K562 (cell line): Measurements from ENCODE around the gene CILP. TPM values are rescaled to one million over a fixed set of nuclear protein-coding genes. Genes with fewer than 3 reads are reported as not detected.

Experiments
- ATAC-seq: fragments of 200-7000 bp; cut with Tn5 transposase; 3 replicates; pipeline ENCODE4 v1.9.1; 2020; ENCODE audit warnings: moderate library complexity
- BruUV-seq: library from RNA; stranded (reverse); fragments of 400-500 nt; replicated peaks from 2 replicates; lab custom pipeline; 2021; lab: Mats Ljungman, UMichigan
- CTCF ChIA-PET: fragments of 300-600 bp; formaldehyde crosslinking; extraction: SDS; loops from one replicate; lab custom pipeline; 2021; ENCODE audit warnings: low intra/inter-chr PET ratio; lab: Yijun Ruan, JAX
- POLR2A ChIA-PET: fragments of 300-600, 350-650 bp; sonication (Branson Sonifier 250); formaldehyde crosslinking; extraction: SDS; loops from one replicate; lab custom pipeline; 2021; ENCODE audit warnings: antibody characterized with exemption, inconsistent platforms; lab: Yijun Ruan, JAX
- DNase-seq, 4 experiments: peaks; one replicate each; pipeline versions ENCODE4 v3.0.0 to v3.0.0-alpha.2; 2011 to 2018; ENCODE audit warnings: low spot score in 3 of 4, mixed read lengths in 3 of 4; ENCODE audit errors: extremely low read depth in 1 of 4
- FAIRE-seq: peaks from 2 replicates; lab custom pipeline; 2011; peaks lifted over from hg19 to GRCh38; lab: Jason Lieb, UNC
- H2AFZ ChIP-seq: 2 replicates; pipeline ENCODE4 v1.6.0; 2011; ENCODE audit warnings: low read depth, low read length, control low read depth, inconsistent platforms
- H3K27ac ChIP-seq: fragments of 200-600 bp; 3 replicates; pipeline ENCODE4 v1.8.0; 2011; ENCODE audit warnings: low read depth, mild to moderate bottlenecking, control low read depth, inconsistent platforms, low read length, moderate library complexity, mixed read lengths; ENCODE audit errors: extremely low read depth
- H3K27me3 ChIP-seq, 2 experiments: fragments of 300-600 bp in 1 of 2; 2 replicates in 1 of 2; 3 replicates in 1 of 2; pipeline versions ENCODE4 v1.6.0 to v1.8.0; 2011; ENCODE audit warnings: inconsistent platforms in 2 of 2, low read length in 2 of 2, mild to moderate bottlenecking in 1 of 2, mixed read lengths in 1 of 2, moderate library complexity in 1 of 2; ENCODE audit not compliant: control insufficient read depth in 2 of 2, insufficient read depth in 2 of 2
- H3K36me3 ChIP-seq: fragments of 300-600 bp; 3 replicates; pipeline ENCODE4 v1.8.0; 2011; ENCODE audit warnings: mild to moderate bottlenecking, low read length, inconsistent platforms; ENCODE audit not compliant: control insufficient read depth, insufficient read depth
- H3K4me1 ChIP-seq, 2 experiments: fragments of 200-600 bp in 1 of 2; replicated peaks in 1 of 2; 2 replicates in 1 of 2; 3 replicates in 1 of 2; pipeline versions ENCODE4 v1.5.1 to v1.8.0; 2011; ENCODE audit warnings: inconsistent platforms in 2 of 2, low read length in 2 of 2, mild to moderate bottlenecking in 1 of 2, mixed read lengths in 1 of 2, moderate library complexity in 1 of 2; ENCODE audit not compliant: control insufficient read depth in 2 of 2, insufficient read depth in 2 of 2
- H3K4me2 ChIP-seq: 2 replicates; pipeline ENCODE4 v1.6.1; 2011; ENCODE audit warnings: low read length, control low read depth, inconsistent platforms, mixed read lengths; ENCODE audit not compliant: insufficient read depth
- H3K4me3 ChIP-seq: fragments of 200-600 bp; sonication (generic), shearing (Covaris generic); 2 replicates; pipeline ENCODE4 v1.5.1; 2016; ENCODE audit warnings: control low read depth, inconsistent platforms
- H3K79me2 ChIP-seq: fragments of 200-600 bp; 3 replicates; pipeline ENCODE4 v1.8.0; 2011; ENCODE audit warnings: low read length, inconsistent platforms; ENCODE audit not compliant: control insufficient read depth, insufficient read depth
- H3K9ac ChIP-seq, 2 experiments: 2 replicates each; pipeline versions ENCODE4 v1.6.0 to v1.6.1; 2011; ENCODE audit warnings: low read depth in 2 of 2, low read length in 2 of 2, control low read depth in 1 of 2, inconsistent platforms in 1 of 2, mild to moderate bottlenecking in 1 of 2, mixed read lengths in 1 of 2; ENCODE audit not compliant: insufficient read depth in 1 of 2
- H3K9me1 ChIP-seq: one replicate; pipeline ENCODE4 v1.6.0; 2011; ENCODE audit warnings: inconsistent platforms, mild to moderate bottlenecking, low read length, moderate library complexity; ENCODE audit not compliant: control insufficient read depth, insufficient read depth
- H3K9me3 ChIP-seq: replicated peaks from 2 replicates; pipeline ENCODE4 v1.5.1; 2011; ENCODE audit warnings: low read depth, low read length, inconsistent platforms; ENCODE audit not compliant: control insufficient read depth, insufficient read depth
- H4K20me1 ChIP-seq: replicated peaks from 2 replicates; pipeline ENCODE4 v1.6.1; 2011; ENCODE audit warnings: low read length, inconsistent platforms, mixed read lengths; ENCODE audit not compliant: control insufficient read depth, insufficient read depth
- CEBPB ChIP-seq: fragments of 450-650 bp; IDR thresholded peaks from 2 replicates; pipeline ENCODE4 v1.6.1; 2016; ENCODE audit warnings: missing genetic modification characterization, missing compliant biosample characterization
- CEBPG ChIP-seq, 3 experiments: fragments of 200-800 bp in 1 of 3; sonication (Bioruptor generic) in 1 of 3; sonication (generic) in 1 of 3; formaldehyde crosslinking in 1 of 3; IDR thresholded peaks in 2 of 3; conservative IDR thresholded peaks in 1 of 3; 2 replicates each; pipeline versions ENCODE4 v1.6.1 to v1.8.0; 2016 to 2022; ENCODE audit warnings: missing compliant biosample characterization in 2 of 3, missing genetic modification characterization in 2 of 3, mild to moderate bottlenecking in 1 of 3, missing genetic modification reagents in 1 of 3
- LEF1 ChIP-seq: fragments of 450-650 bp; IDR thresholded peaks from 2 replicates; pipeline ENCODE4 v1.6.1; 2016; ENCODE audit warnings: mild to moderate bottlenecking
- NFIC ChIP-seq: fragments of 450-650 bp; IDR thresholded peaks from 2 replicates; pipeline ENCODE4 v1.6.1; 2017; ENCODE audit warnings: mild to moderate bottlenecking, inconsistent platforms
- NFIX ChIP-seq: fragments of 250-450 bp; sonication (Bioruptor Pico); IDR thresholded peaks from 2 replicates; pipeline ENCODE4 v1.4.0; 2020; ENCODE audit warnings: low read depth, mild to moderate bottlenecking, moderate library complexity
- RBM15 ChIP-seq: fragments of 200-400 bp; formaldehyde crosslinking; IDR thresholded peaks from 2 replicates; pipeline ENCODE4 v1.6.1; 2018; ENCODE audit warnings: mild to moderate bottlenecking, low read length, moderate library complexity; ENCODE audit not compliant: insufficient read depth
- ZNF551 ChIP-seq: fragments of 250-450 bp; sonication (Bioruptor Pico); IDR thresholded peaks from 2 replicates; pipeline ENCODE4 v1.5.0; 2021; ENCODE audit warnings: mild to moderate bottlenecking, moderate library complexity
- WGBS: fragments of 100-300 bp; shearing (Covaris generic); methylation state at CpG from one replicate; pipeline ENCODE4 v1.1.6; 2016; ENCODE audit warnings: low coverage, mixed read lengths; ENCODE audit not compliant: insufficient coverage; ENCODE audit errors: missing lambda C conversion rate; 5-methylcytosine and 5-hydroxymethylcytosine counted together
- in situ Hi-C: fragments of 300-500 bp; cut with MboI; formaldehyde crosslinking; loops from 4 replicates; pipeline ENCODE4 v1.15.0; 2018; ENCODE audit warnings: inconsistent platforms, mixed read lengths
- intact Hi-C: fragments of 100-400 bp; cut with micrococcal nuclease; formaldehyde crosslinking; loops from 2 replicates; pipeline ENCODE4 v1.14.2; 2022
- polyA plus RNA-seq, 8 experiments: library from polyadenylated mRNA; depleted of rRNA in 4 of 8; stranded (reverse) in 5 of 8; unstranded in 3 of 8; fragments of >200 nt; fragmentation: Nextera tagmentation in 2 of 8; fragmentation: Illumina TruSeq in 1 of 8; extraction: Ambion mirVana in 2 of 8; extraction: Trizol in 1 of 8; gene quantifications; 2 replicates each; pipeline versions ENCODE4 v1.2.1 to v1.2.3, GENCODE V29; 2011 to 2014; ENCODE audit warnings: inconsistent platforms in 1 of 8, missing spikeins in 1 of 8
- total RNA-seq, 7 experiments: library from RNA; depleted of rRNA in 6 of 7; stranded (reverse); fragments of >200 nt in 6 of 7; fragmentation: Illumina TruSeq in 2 of 7; extraction: Trizol in 2 of 7; gene quantifications; 2 replicates each; pipeline versions ENCODE4 v1.2.1 to v1.2.3, GENCODE V29; 2011 to 2021; ENCODE audit warnings: low replicate concordance in 1 of 7

CILP gene
- total and polyA plus RNA-seq, 9 of the 15 experiments (the other 6 are each of a cell fraction or from before 2014, with no cell fraction given) = 0.03 TPM; not detected in 8

DNA sequence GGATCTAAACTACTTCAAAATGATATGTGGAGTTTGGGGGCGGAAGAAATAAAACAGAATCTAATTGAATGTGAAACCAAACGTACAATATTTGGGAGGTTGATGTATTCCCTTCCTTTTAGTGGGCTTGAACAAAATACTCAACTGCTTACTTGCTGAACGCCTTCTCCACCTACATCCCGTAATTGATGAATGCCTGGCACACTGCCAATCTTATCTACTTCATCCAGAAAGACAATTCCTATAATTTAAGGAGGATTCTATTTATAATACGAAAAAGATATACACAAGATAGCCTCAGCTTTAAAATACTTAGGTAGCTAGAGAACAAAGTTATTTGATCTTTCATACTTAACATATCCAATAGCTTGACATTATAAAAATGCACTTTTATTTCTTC is 54.6 kb downstream of the CILP start:
- H3K27ac ChIP-seq = no peak overlapping the region
- H3K36me3 ChIP-seq = peaks cover 76% of the 10 kb centered on the region
- H3K79me2 ChIP-seq = no peaks in the 10 kb centered on the region
- ATAC-seq (no peak), FAIRE-seq (no peak), DNase-seq (peak in 1 of 4 experiments; percentile 12)
- no peaks in the 10 kb centered on the region for H3K9me1 ChIP-seq
- 45% methylated on average over 5 of the region's 5 CpGs for WGBS
- in situ Hi-C loops (no loop called here), intact Hi-C loops (no loop called here)
- no peak overlapping the region for H2AFZ ChIP-seq
- H3K4me1 ChIP-seq = no peaks in the 10 kb centered on the region
- no peak overlapping the region for H3K4me3 ChIP-seq
- TF ChIP-seq NFIC (peak; percentile 96), NFIX (CRISPR knock-in tag) (peak; percentile 84), RBM15 (no peak)
- ChIA-PET POLR2A (interaction anchor here (0.9 to 1.1 kb wide), 2 partner anchors 28 to 148 kb away, joined by 3 read pairs; partner anchors contain the start of gene RNU5B-1), CTCF (no interaction called here)
- H3K27me3 ChIP-seq = no peaks in the 10 kb centered on the region
- BruUV-seq = no TSS peak
- H4K20me1 ChIP-seq = no peaks in the 10 kb centered on the region
- H3K9ac ChIP-seq = no peak overlapping the region
- no peaks in the 10 kb centered on the region for H3K9me3 ChIP-seq
- H3K4me2 ChIP-seq = no peak overlapping the region

DNA sequence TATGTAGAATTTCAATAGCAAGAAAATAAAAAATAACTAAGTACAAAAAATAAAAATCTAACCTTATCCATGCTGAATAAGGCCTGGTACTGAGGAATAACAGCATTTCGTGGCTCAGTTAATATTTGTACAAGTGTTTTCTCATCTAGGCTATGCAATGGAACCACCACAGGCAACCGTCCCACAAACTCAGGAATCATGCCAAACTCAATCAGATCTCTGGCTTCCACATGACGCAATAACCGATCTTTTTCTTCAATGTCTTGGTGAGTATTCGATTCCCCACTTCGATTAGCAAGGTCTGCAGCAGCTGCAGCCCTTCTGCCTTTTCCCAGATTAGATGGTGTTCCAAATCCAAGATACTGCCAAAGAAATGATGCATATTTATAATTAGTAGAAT is 56.6 kb downstream of the CILP start:
- H3K36me3 ChIP-seq = peaks cover 82% of the 10 kb centered on the region
- H3K9me1 ChIP-seq = no peaks in the 10 kb centered on the region
- no peak for DNase-seq
- no TSS peak for BruUV-seq
- no peak overlapping the region for H2AFZ ChIP-seq
- no peak for TF ChIP-seq ZNF551
- no peak; the same call in 1 of the 2 replicates for TF ChIP-seq CEBPG (CRISPR knock-in tag; IDR thresholded peaks at IDR 0.05)
- peak; percentile 31 to 38; a peak in 1 of 4 replicates for TF ChIP-seq CEBPG (tag; conservative IDR thresholded peaks at IDR 0.05 in 1 of 2, IDR thresholded peaks at IDR 0.05 in 1 of 2)
- peak; percentile 63; the same call in 1 of the 2 replicates for TF ChIP-seq CEBPB (tag)
- no peak for TF ChIP-seq LEF1
- TF ChIP-seq, all 486 proteins: peak for 2
- Histone ChIP-seq H3K9ac (no peak overlapping the region), H3K4me3 (no peak overlapping the region), H3K4me2 (no peak overlapping the region), H3K79me2 (no peaks in the 10 kb centered on the region), H3K27ac (no peak overlapping the region), H3K4me1 (no peaks in the 10 kb centered on the region), H3K27me3 (no peaks in the 10 kb centered on the region), H3K9me3 (no peaks in the 10 kb centered on the region), H4K20me1 (no peaks in the 10 kb centered on the region)
- POLR2A ChIA-PET = interaction anchor here (1.9 kb wide), 1 partner anchor 10 kb away, joined by 5 read pairs; no protein-coding TSS in a partner anchor
- CTCF ChIA-PET = no interaction called here
- WGBS = 96% methylated on average over 6 of the region's 6 CpGs
- intact Hi-C loops = no loop called here
- ATAC-seq = no peak
- FAIRE-seq = no peak
- in situ Hi-C loops = no loop called here
